Uterus (tissue), 2 donors: Measurements from ENCODE around the gene DDC.

Experiments
- POLR2A ChIP-seq, 2 donors: fragments of 450-650 bp; IDR thresholded peaks; one replicate each; pipeline ENCODE4 v1.6.1; 2016; ENCODE audit warnings: antibody characterized with exemption in 2 of 2, mild to moderate bottlenecking in 1 of 2, moderate library complexity in 1 of 2
- TF ChIP-seq, protein P1 (sequence below), 4 experiments: fragments of 200-600 bp in 2 of 4; fragments of 450-650 bp in 2 of 4; sonication (generic) in 2 of 4; IDR thresholded peaks; one replicate each; pipeline ENCODE4 v1.5.1; 2016 to 2019; ENCODE audit warnings: antibody characterized with exemption in 4 of 4, mild to moderate bottlenecking in 2 of 4, moderate library complexity in 1 of 4

- TF ChIP-seq, protein P1, sequence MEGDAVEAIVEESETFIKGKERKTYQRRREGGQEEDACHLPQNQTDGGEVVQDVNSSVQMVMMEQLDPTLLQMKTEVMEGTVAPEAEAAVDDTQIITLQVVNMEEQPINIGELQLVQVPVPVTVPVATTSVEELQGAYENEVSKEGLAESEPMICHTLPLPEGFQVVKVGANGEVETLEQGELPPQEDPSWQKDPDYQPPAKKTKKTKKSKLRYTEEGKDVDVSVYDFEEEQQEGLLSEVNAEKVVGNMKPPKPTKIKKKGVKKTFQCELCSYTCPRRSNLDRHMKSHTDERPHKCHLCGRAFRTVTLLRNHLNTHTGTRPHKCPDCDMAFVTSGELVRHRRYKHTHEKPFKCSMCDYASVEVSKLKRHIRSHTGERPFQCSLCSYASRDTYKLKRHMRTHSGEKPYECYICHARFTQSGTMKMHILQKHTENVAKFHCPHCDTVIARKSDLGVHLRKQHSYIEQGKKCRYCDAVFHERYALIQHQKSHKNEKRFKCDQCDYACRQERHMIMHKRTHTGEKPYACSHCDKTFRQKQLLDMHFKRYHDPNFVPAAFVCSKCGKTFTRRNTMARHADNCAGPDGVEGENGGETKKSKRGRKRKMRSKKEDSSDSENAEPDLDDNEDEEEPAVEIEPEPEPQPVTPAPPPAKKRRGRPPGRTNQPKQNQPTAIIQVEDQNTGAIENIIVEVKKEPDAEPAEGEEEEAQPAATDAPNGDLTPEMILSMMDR (IDR thresholded peaks at IDR 0.05), result no peak
- no peak for TF ChIP-seq POLR2A (IDR thresholded peaks at IDR 0.05)
These were observed 10.5 kb downstream of the DDC start for GRCh38 chr7:50554431-50555322.
